Measurements from ENCODE around the gene MYNN.

The MYNN gene

DNA sequence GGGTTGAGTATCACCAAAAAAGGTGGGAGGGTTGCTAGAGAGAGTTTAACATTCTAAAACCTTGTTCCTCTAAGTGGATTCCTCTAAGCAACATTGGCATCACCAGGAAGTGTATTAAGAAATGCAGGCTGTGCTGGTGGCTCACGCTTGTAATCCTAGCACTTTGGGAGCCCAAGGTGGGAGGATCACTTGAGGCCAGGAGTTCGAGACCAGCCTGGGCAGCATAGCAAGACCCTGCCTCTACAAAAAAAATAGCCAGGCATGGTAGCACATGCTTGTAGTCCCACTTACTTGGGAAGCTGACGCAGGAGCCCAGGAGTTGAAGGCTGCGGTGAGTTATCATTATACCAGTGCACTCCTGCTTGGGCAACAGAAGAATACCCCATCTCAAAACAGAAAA lies 4.6 kb downstream of the MYNN start:
- Histone ChIP-seq H3K9me3 (ENCODE audit: low read length) (no peaks in the 10 kb centered on the region), H4K20me1 (ENCODE audit: insufficient read depth, low read length) (no peaks in the 10 kb centered on the region), H3K79me2 (ENCODE audit: insufficient read depth, low read length) (peaks cover 28% of the 10 kb centered on the region), H3K27me3 (ENCODE audit: insufficient read depth, low read length) (no peaks in the 10 kb centered on the region), H3K4me1 (ENCODE audit: insufficient read depth, low read length, severe bottlenecking) (peaks cover 23% of the 10 kb centered on the region), H3K4me3 (ENCODE audit: low read depth, low read length, poor library complexity, severe bottlenecking) (no peak overlapping the region), H2AFZ (ENCODE audit: low read length) (no peak overlapping the region), H3K36me3 (ENCODE audit: insufficient read depth, low read length) (peaks cover 85% of the 10 kb centered on the region), H3F3A (ENCODE audit: insufficient read depth, low read length) (no peaks in the 10 kb centered on the region), H3K9ac (ENCODE audit: low read length) (no peak overlapping the region), H3K9me2 (ENCODE audit: low read depth, low read length) (no peaks in the 10 kb centered on the region), H3K4me2 (ENCODE audit: low read length) (no peak overlapping the region), H3K27ac (ENCODE audit: low read depth, low read length, poor library complexity, severe bottlenecking) (no peak overlapping the region)
- TF ChIP-seq, protein P1, sequence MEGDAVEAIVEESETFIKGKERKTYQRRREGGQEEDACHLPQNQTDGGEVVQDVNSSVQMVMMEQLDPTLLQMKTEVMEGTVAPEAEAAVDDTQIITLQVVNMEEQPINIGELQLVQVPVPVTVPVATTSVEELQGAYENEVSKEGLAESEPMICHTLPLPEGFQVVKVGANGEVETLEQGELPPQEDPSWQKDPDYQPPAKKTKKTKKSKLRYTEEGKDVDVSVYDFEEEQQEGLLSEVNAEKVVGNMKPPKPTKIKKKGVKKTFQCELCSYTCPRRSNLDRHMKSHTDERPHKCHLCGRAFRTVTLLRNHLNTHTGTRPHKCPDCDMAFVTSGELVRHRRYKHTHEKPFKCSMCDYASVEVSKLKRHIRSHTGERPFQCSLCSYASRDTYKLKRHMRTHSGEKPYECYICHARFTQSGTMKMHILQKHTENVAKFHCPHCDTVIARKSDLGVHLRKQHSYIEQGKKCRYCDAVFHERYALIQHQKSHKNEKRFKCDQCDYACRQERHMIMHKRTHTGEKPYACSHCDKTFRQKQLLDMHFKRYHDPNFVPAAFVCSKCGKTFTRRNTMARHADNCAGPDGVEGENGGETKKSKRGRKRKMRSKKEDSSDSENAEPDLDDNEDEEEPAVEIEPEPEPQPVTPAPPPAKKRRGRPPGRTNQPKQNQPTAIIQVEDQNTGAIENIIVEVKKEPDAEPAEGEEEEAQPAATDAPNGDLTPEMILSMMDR (IDR thresholded peaks at IDR 0.05; ENCODE audit: low read length), result no peak
- no peak for TF ChIP-seq EZH2 (IDR thresholded peaks at IDR 0.05; ENCODE audit: borderline replicate concordance, low read length)

DNA sequence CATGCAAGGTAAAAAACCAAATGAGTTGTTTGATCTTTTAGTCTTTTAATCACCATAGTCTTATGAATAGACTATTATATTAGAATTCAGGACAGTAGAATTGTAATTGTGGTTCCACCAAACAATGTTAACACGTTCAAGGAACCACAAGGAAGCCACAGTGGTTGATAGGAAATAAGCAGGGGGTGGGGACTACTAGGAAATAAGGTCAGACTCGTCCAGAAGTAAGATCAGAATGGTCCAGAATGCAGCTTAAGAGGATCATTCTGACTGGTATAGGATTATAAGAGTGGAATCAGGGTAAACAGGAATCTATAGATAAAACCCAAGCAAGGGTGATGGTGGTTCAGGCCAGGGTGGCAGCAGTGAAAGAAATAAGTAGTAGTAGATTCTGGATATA lies 7.5 kb downstream of the MYNN start:
- no peaks in the 10 kb centered on the region for H4K20me1 ChIP-seq (ENCODE audit: insufficient read depth, low read length)
- no peak overlapping the region for H2AFZ ChIP-seq (ENCODE audit: low read length)
- H3K36me3 ChIP-seq (ENCODE audit: insufficient read depth, low read length), result peaks cover 97% of the 10 kb centered on the region
- no peaks in the 10 kb centered on the region for H3K9me3 ChIP-seq (ENCODE audit: low read length)
- TF ChIP-seq, protein P1 (IDR thresholded peaks at IDR 0.05; ENCODE audit: low read length), result no peak
- TF ChIP-seq EZH2 (IDR thresholded peaks at IDR 0.05; ENCODE audit: borderline replicate concordance, low read length), result no peak
- H3K4me3 ChIP-seq (ENCODE audit: low read depth, low read length, poor library complexity, severe bottlenecking), result no peak overlapping the region
- no peak overlapping the region for H3K27ac ChIP-seq (ENCODE audit: low read depth, low read length, poor library complexity, severe bottlenecking)
- peaks cover 6% of the 10 kb centered on the region for H3K79me2 ChIP-seq (ENCODE audit: insufficient read depth, low read length)
- H3F3A ChIP-seq (ENCODE audit: insufficient read depth, low read length), result no peaks in the 10 kb centered on the region
- H3K9ac ChIP-seq (ENCODE audit: low read length), result no peak overlapping the region
- H3K4me1 ChIP-seq (ENCODE audit: insufficient read depth, low read length, severe bottlenecking), result peaks cover 3% of the 10 kb centered on the region
- H3K9me2 ChIP-seq (ENCODE audit: low read depth, low read length), result no peaks in the 10 kb centered on the region
- H3K4me2 ChIP-seq (ENCODE audit: low read length), result no peak overlapping the region
- no peaks in the 10 kb centered on the region for H3K27me3 ChIP-seq (ENCODE audit: insufficient read depth, low read length)

DNA sequence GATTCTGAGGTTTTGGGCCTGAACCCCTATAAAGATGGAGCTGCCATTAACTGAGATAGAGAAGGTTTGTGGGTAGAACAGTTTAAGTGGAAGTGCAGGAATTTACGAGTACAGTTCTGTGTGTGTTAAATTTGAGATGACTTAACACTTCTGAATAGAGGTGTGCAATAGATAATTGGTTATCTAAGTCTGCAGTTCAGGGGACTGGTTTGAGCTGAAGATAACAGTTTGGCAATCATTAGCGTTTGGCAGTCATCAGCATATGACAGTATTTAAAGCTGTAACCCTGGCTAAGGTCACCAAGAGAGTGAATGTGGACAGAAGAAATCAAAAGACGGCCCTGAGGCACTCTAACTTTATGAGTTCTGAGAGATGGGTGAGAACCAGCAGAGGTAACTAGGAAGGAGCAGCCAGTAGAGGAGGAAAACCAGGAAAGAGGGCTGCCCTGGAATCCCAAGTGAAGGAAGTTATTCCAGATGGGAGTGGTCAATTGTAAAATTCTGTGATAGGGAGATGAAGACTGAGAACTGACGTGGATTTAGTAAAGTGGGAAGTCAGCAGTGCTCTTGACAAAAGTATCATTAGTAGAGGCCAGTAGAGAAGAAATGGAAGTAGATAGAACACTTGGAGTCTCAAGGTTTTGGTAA lies 8.1 kb downstream of the MYNN start:
- no peaks in the 10 kb centered on the region for H3K9me2 ChIP-seq (ENCODE audit: low read depth, low read length)
- H3K4me2 ChIP-seq (ENCODE audit: low read length), result no peak overlapping the region
- H3K27me3 ChIP-seq (ENCODE audit: insufficient read depth, low read length), result no peaks in the 10 kb centered on the region
- H3K27ac ChIP-seq (ENCODE audit: low read depth, low read length, poor library complexity, severe bottlenecking), result no peak overlapping the region
- H3K79me2 ChIP-seq (ENCODE audit: insufficient read depth, low read length), result peaks cover under 1% of the 10 kb centered on the region; the same call in 1 of the 2 replicates
- no peak for TF ChIP-seq EZH2 (IDR thresholded peaks at IDR 0.05; ENCODE audit: borderline replicate concordance, low read length)
- TF ChIP-seq, protein P1 (IDR thresholded peaks at IDR 0.05; ENCODE audit: low read length), result no peak
- H3F3A ChIP-seq (ENCODE audit: insufficient read depth, low read length), result no peaks in the 10 kb centered on the region
- H3K9ac ChIP-seq (ENCODE audit: low read length), result no peak overlapping the region
- no peaks in the 10 kb centered on the region for H3K9me3 ChIP-seq (ENCODE audit: low read length)
- no peak overlapping the region for H3K4me3 ChIP-seq (ENCODE audit: low read depth, low read length, poor library complexity, severe bottlenecking)
- no peak overlapping the region for H2AFZ ChIP-seq (ENCODE audit: low read length)
- peaks cover 97% of the 10 kb centered on the region for H3K36me3 ChIP-seq (ENCODE audit: insufficient read depth, low read length)
- H4K20me1 ChIP-seq (ENCODE audit: insufficient read depth, low read length), result no peaks in the 10 kb centered on the region
- no peaks in the 10 kb centered on the region for H3K4me1 ChIP-seq (ENCODE audit: insufficient read depth, low read length, severe bottlenecking)
